CD4-positive, alpha-beta T cell treated with Interleukin-12 subunit alpha and Interleukin-12 subunit beta, for 1 hour (primary cell): Measurements from ENCODE around the gene TSC22D1.
A peak's percentile ranks its signal among the peaks of the same experiment; 100 is the strongest.
"Not testable (repeated sequence)": the region's sequence is repeated elsewhere in the genome, so short reads cannot be mapped to it uniquely, and the experiment has no call there.

Source experiments
- DNase-seq: peaks from one replicate; pipeline ENCODE4 v3.0.0-alpha.2; 2020

Gene TSC22D1

GRCh38 chr13:44498969-44499368, 77.2 kb downstream of the TSC22D1 start:
- DNase-seq: no peak

DNA sequence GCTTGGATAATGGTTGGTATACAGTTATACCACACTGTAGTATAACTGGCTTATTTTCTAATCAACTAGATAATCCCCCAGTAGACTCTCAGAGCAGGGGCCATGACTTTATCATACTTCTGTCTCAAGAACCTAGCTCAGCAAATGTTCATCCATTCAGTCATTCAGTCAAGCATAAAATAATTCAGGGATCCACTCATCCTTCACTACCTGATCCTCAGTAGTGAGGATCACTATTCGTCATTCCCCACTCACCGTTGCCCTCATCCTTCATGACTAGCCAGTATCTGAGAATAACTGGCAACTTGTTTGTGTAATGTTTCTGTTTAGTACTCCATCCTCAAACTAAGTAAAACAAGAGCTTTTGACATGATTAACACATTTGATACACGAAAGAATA, 77.6 kb downstream of the TSC22D1 start:
- DNase-seq: no peak

DNA sequence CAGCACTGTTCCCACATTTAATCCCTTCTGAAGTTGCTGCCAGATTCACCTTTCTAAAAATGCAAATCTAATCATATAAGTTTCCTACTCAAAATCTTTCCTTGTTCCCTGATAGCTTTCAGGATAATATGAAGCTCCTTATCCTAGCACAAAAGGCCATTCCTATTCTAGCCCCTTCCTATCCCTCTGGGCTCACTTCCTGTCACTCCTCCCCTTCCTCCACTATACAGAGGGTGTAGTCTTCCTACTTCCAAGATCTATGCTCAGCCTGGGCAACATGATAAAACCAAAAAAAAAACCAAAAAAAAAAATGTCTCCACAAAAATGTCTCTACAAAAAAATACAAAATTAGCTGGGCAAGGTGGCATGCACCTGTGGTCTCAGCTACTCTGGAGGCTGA, 78.3 kb downstream of the TSC22D1 start:
- no peak for DNase-seq

GRCh38 chr13:44493213-44493812, 82.8 kb downstream of the TSC22D1 start:
- no peak for DNase-seq

DNA sequence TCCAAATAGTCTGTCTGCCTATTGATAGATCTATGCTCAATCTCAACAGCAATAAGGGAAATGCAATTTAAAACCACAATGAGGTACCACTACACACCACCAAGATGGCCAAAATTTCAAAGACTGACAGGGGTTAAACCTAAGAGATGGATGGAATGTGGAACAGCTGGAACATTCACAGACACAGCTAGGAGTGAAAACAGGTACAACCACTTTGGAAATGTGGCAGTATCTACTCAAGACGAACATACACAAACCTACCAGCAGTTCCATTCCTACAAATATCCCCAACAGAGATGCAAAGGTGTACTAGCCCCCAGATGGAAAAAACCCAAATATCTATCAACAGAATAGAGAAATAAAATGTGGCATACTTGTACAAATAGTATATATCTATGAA, 86.4 kb downstream of the TSC22D1 start:
- DNase-seq: no peak

DNA sequence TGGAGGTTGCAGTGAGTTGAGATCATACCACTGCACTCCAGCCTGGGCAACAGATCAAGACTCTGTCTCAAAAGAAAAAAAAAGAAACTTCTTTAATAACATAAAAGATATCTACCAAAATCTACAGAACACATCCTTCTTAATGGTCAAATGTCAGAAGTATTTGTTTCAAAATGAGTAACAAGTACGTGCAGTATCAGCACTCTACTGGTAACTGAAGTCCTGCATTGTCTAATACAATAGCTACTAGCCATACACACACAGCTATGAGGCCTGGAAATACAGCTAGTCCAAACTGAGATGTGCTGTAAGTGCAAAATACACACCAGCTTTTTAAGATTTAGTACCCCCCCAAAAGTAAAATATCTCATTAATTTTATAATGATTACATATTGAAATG, 88.1 kb downstream of the TSC22D1 start:
- no peak for DNase-seq

- no peak for DNase-seq
These were observed 91.5 kb downstream of the TSC22D1 start for GRCh38 chr13:44484562-44485138.

- DNase-seq: no peak
These were observed 101.8 kb downstream of the TSC22D1 start for GRCh38 chr13:44474122-44474910.

DNA sequence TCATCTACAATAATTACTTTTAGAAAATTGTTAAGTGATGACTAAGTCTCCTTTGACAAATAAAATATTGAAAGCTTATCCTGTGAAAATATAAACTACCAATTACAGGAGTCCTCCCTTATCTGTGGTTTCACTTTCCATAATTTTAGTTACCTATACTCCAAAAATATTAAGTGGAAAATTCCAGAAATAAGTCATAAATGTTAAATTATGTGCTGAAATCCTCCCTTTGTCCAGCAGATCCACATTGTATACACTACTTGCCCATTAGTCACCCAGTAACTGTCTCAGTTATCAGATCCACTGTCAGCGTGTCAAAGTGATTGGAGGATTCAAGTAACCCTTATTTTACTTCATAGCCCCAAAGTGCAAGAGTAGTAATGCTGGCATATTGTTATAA, 104.4 kb downstream of the TSC22D1 start:
- DNase-seq: no peak

GRCh38 chr13:44470638-44471562, 105.2 kb downstream of the TSC22D1 start:
- peak; percentile 26 for DNase-seq

DNA sequence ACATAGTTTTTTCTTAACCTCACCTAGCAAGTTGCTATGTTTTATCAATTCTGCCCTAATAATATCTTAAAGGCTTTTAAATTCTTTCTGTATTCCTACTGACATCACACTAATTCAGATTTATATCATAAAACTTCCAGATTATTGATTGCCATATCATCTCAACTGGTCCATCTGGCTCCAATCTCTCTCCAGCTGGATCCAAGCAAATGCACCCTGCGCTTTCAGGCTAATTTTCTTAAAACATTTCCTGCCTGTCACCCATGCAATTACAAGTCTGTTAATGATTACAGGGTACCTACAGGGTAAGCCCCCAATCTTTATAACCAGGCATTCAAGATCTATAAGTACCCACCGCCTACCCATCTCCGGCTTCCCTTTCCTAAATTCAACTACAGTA, 107.3 kb downstream of the TSC22D1 start:
- no peak for DNase-seq

GRCh38 chr13:44465318-44465717, 110.8 kb downstream of the TSC22D1 start:
- no peak for DNase-seq

DNA sequence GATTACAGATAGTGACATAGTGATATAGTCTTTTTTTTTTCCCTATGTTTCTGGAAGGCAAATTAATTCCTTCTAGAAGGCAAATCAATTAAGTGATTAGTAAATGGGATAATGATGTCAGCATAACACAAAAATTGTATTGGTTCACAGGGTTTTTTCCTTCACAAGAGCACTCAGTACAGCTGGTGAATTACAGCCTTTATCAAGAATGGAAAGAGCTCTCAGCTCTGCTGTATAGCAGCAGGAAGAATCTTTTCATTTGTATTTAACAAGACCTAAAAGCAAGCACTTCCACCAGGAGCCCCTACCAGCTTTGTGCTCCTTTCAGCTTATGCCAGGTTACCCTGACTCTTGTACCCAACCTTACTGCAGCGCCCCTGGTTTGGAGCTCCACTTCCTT, 111.7 kb downstream of the TSC22D1 start:
- no peak for DNase-seq

- DNase-seq: no peak
These were observed 112.4 kb downstream of the TSC22D1 start for GRCh38 chr13:44463759-44464158.

DNA sequence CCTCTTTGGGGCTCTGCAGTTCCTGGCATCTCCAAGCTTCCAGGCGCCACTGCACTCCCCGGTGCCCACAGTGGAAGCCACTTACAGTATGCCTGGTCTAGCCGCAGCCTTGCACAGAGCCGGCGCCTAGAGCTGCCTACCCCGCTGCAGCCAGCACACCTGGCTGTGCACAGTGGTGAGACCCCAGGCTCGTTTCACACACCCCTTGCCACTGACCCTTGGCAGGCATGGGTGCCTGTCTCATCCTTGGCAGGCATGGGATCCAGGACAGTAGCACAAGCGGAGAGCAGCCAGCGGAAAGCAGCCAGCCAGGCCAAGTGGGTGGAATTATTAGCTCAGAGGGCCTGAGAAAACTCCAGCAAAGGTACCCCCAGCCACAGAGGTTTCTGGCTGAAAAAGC, 116.5 kb downstream of the TSC22D1 start:
- DNase-seq: no peak

GRCh38 chr13:44458313-44458975, 117.7 kb downstream of the TSC22D1 start:
- DNase-seq: no peak

GRCh38 chr13:44456212-44456611, 119.9 kb downstream of the TSC22D1 start:
- DNase-seq: not testable (repeated sequence)

- DNase-seq: no peak
These were observed 120.4 kb downstream of the TSC22D1 start for GRCh38 chr13:44455769-44456168.

DNA sequence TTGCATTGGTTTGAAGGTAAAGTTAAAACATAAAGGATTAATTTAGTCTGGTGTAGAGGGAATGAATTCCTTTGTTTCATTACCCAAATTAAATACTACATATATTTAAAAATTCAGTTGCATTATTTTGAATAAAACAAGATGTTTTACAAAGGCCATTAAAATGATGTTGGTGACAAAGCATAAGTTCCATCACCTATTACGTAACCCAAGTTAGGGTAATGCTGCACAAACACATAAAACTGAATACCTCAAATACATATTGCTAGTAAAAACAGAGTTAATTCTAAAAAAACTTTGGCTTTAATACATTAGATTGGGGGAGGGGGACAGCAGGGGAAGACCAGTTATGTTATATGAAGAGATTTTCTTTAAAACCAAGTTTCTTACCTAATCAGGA, 122.2 kb downstream of the TSC22D1 start:
- no peak for DNase-seq

GRCh38 chr13:44453069-44453468, 123.1 kb downstream of the TSC22D1 start:
- no peak for DNase-seq

GRCh38 chr13:44452418-44452817, 123.7 kb downstream of the TSC22D1 start:
- no peak for DNase-seq

DNA sequence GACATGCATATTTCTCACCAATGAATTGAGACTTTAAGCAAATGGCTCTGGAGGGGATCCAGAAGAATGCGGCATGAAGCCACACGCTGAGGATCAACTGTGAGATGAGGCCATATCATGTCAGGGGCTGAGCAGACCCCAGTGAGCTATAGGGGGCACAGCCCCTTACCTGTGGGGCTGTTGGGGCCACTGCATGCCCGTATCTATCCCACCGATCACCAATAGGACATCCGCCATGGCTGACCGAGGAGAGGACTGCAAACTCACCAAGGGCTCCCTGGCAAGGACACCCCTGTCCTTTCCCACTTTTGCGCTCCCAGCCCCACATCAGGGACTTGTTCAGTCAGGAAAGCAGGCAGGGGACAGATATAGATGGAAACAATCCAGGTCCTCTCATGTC, 124.5 kb downstream of the TSC22D1 start:
- no peak for DNase-seq

GRCh38 chr13:44451126-44451525, 125.0 kb downstream of the TSC22D1 start:
- DNase-seq: no peak
